C4-2B (cell line): ENCODE measurements around the gene HSPA5.
"Not testable (repeated sequence)": the region's sequence is repeated elsewhere in the genome, so short reads cannot be mapped to it uniquely, and the experiment has no call there.

Source experiments
- H3K27ac ChIP-seq: fragments of 450-650 bp; 2 replicates; pipeline ENCODE4 v1.5.1; 2017
- ZFX ChIP-seq: fragments of 450-650 bp; IDR thresholded peaks from 2 replicates; pipeline ENCODE4 v1.6.1; 2017
- TF ChIP-seq, protein P1 (sequence below): fragments of 450-650 bp; conservative IDR thresholded peaks from 2 replicates; pipeline ENCODE4 v1.5.1; 2017; ENCODE audit warnings: mild to moderate bottlenecking

The HSPA5 gene

DNA sequence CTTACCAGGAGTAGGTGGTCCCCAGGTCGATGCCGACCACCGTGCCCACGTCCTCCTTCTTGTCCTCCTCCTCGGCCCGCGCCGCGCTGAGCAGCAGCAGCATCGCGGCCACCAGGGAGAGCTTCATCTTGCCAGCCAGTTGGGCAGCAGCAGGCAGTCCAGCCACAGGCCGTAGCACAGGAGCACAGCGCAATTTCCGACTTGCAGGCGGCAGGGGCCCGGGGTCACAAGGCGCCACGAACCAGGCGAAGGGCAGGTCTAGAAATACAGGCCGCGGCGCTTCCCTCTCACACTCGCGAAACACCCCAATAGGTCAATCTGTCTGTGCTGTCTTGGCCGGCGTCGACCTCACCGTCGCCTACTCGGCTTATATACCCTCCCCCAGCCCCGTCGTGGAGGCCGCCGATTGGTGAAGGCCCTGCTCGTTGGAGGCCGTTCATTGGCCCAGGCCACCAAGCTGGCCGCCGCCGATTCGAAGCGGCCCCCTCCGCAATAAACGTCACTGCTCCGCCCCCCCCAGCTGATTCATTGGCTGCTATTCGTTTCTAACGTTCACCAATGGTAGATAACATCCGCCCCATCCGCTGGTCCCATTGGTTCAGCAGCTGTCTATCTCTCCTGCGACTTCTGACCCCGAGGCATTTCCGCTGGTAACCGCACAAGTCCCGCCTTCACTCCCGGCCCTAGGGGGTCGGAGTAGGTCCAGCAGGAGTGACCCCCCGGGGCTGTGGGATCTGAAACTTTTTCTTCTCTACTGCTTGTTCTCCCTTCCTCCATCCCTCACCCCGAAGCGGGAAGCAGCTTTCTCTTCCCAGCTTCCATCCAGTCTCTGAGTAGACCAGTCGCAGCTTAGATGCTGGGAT lies at the start of gene HSPA5:
TSS of gene HSPA5 (minus strand) at position 344 of the 863 bp plus-strand sequence. CDS start at position 127, 217 bp downstream.
- H3K27ac ChIP-seq = peak within 1 kb of the TSS; percentile 94
- TF ChIP-seq, protein P1, sequence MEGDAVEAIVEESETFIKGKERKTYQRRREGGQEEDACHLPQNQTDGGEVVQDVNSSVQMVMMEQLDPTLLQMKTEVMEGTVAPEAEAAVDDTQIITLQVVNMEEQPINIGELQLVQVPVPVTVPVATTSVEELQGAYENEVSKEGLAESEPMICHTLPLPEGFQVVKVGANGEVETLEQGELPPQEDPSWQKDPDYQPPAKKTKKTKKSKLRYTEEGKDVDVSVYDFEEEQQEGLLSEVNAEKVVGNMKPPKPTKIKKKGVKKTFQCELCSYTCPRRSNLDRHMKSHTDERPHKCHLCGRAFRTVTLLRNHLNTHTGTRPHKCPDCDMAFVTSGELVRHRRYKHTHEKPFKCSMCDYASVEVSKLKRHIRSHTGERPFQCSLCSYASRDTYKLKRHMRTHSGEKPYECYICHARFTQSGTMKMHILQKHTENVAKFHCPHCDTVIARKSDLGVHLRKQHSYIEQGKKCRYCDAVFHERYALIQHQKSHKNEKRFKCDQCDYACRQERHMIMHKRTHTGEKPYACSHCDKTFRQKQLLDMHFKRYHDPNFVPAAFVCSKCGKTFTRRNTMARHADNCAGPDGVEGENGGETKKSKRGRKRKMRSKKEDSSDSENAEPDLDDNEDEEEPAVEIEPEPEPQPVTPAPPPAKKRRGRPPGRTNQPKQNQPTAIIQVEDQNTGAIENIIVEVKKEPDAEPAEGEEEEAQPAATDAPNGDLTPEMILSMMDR = no peak
- peak; percentile 90 for TF ChIP-seq ZFX

DNA sequence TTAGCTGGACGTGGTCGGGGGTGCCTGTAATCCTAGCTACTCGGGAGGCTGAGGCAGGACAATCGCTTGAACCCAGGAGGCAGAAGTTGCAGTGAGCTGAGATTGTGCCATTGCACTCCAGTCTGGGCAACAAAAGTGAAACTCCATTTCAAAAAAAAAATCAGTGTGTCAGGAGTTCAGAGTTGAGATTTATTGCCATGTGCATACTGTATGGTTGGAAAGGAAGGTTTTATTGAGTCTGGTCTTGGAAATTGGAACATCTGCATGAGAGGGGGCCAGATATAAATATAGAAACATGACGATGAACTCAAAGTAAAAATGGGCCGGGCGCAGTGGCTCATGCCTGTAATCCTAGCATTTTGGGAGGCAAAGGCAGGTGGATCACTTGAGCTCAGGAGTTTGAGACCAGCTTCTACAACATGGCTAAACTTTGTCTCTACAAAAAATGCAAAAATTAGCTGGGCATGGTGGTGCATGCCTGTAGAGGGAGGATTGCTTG lies 45.8 kb upstream of the HSPA5 start:
- H3K27ac ChIP-seq = not testable (repeated sequence)

DNA sequence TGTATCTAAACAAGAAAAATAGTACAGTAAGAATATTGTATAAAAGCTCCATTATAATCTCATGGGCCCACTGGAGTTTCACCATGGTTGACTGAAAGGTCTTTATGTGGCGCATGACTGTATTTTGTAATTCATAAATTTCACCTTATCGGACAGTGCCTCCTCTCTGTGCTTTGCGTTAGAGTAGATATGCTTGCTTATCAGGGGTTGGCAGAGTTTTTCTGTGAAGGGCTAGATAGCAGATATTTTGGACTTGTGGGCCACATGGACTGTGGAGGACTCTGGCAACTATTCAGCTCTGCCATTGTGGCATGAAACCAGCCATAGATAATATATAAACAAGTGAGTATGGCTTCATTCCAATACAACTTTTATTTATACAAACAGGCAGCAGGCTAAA lies 43.7 kb upstream of the HSPA5 start:
- no peak overlapping the region for H3K27ac ChIP-seq
- TF ChIP-seq, protein P1 = no peak
- no peak for TF ChIP-seq ZFX

DNA sequence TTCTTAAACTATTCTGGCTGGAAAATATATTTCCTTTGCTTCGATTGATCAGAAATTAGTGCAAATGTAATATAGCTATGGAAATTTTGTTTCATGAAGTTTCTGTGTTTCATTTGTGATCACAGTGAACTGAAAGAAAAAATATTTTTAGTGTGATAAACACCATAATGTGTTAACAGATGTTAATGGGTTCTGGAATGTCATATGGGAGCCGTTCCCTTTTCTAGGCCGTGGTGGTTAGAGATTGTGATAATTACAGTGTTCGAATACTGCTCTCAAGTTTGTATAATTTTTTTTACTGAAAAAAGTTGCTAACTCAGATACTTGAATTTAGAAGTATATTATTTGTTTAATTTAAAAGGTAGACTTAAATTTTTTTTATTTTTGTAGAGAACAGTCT lies 39.8 kb upstream of the HSPA5 start:
- no peak for TF ChIP-seq ZFX
- TF ChIP-seq, protein P1 = no peak
- H3K27ac ChIP-seq = no peak overlapping the region

DNA sequence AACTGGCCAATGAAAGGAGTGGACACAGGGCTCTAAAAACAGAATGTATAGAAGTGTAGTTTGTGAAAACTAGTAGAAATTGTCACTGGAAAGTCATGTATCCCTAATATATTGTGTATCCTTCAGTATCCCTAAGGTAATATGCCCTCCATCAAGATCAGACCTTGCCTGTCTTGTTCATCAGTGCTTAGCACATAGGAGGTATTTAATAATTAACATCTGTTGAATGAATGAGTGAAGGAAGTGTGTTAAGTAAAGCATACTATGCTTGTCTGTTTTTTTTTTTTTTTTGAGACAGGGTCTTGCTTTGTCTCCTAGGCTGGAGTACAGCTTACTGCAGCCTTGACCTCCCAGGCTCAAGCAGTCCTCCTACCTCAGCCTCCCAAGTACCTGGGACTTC lies 36.3 kb upstream of the HSPA5 start:
- no peak for TF ChIP-seq ZFX
- TF ChIP-seq, protein P1 = no peak

DNA sequence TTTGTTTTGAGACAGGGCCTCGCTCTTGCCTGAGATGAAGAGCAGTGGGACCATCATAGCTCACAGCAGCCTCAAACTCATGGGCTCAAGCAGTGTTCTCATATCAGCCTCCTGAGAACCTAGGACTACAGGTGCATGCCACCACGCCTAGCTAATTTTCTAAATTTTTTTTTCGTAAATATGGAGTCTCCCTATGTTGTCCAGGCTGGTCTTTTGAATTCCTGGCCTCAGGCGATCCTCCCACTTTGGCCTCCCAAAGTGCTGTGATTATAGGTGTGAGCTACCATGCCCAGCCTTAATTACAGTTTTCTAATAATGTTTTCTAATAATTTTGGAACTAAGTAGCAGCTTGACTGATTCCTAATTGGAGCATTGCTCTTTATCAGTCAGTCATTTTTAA lies 35.6 kb upstream of the HSPA5 start:
- TF ChIP-seq, protein P1 = no peak
- no peak for TF ChIP-seq ZFX
- no peak overlapping the region for H3K27ac ChIP-seq

More for the DNA sequence above, 36.3 kb upstream of the HSPA5 start:
- H3K27ac ChIP-seq = no peak overlapping the region

DNA sequence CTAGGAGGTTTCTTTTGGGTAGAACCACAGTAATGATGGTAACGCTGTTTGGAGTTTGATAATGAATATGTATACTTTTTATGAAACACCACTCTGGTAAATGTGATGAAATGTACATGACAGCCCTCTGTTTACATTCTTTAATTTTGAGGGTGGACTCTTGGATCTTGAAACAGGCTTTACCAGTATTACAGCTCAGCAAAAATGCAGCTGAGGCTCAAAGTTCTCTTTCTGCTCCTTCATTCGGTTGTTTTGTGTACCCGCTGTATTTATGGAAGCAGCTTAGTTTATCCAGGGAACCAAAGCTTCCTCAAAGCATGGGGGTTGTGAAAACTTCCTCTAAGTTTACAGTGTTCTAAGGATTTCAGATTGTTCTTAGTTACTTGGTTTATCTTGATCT lies 31.6 kb upstream of the HSPA5 start:
- no peak overlapping the region for H3K27ac ChIP-seq
- TF ChIP-seq ZFX = no peak
- TF ChIP-seq, protein P1 = no peak
